ENCODE results near the gene HBEGF. TPM values are rescaled to one million over a fixed set of nuclear protein-coding genes. Genes with fewer than 3 reads are reported as not detected.

The HBEGF gene, protein sequence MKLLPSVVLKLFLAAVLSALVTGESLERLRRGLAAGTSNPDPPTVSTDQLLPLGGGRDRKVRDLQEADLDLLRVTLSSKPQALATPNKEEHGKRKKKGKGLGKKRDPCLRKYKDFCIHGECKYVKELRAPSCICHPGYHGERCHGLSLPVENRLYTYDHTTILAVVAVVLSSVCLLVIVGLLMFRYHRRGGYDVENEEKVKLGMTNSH
- polyA plus RNA-seq, result 4.7 TPM
- long read RNA-seq, donor 1, result 0 reads
- long read RNA-seq, donor 2, partial matches to known transcripts, result 0 of 3 reads
- long read RNA-seq, donor 2, other reads (novel, unspliced or antisense), result 0 of 3 reads
- long read RNA-seq, donor 3, partial matches to known transcripts, result 0 of 2 reads
- long read RNA-seq, donor 3, other reads (novel, unspliced or antisense), result 0 of 2 reads
- long read RNA-seq, donor 4, result 0 reads
- long read RNA-seq, donor 5, result 0 reads
- long read RNA-seq, donor 6, partial matches to known transcripts, result 0 of 1 reads
- long read RNA-seq, donor 6, other reads (novel, unspliced or antisense), result 0 of 1 reads
- long read RNA-seq, donor 7, partial matches to known transcripts, result 0 of 1 reads
- long read RNA-seq, donor 7, other reads (novel, unspliced or antisense), result 0 of 1 reads
- long read RNA-seq, donor 8, partial matches to known transcripts, result 0 of 1 reads
- long read RNA-seq, donor 8, other reads (novel, unspliced or antisense), result 0 of 1 reads
- long read RNA-seq, donor 9, result 0 reads
- long read RNA-seq, donor 10, result 0 reads
- long read RNA-seq, donor 11, partial matches to known transcripts, result 0 of 1 reads
- long read RNA-seq, donor 11, other reads (novel, unspliced or antisense), result 0 of 1 reads

DNA sequence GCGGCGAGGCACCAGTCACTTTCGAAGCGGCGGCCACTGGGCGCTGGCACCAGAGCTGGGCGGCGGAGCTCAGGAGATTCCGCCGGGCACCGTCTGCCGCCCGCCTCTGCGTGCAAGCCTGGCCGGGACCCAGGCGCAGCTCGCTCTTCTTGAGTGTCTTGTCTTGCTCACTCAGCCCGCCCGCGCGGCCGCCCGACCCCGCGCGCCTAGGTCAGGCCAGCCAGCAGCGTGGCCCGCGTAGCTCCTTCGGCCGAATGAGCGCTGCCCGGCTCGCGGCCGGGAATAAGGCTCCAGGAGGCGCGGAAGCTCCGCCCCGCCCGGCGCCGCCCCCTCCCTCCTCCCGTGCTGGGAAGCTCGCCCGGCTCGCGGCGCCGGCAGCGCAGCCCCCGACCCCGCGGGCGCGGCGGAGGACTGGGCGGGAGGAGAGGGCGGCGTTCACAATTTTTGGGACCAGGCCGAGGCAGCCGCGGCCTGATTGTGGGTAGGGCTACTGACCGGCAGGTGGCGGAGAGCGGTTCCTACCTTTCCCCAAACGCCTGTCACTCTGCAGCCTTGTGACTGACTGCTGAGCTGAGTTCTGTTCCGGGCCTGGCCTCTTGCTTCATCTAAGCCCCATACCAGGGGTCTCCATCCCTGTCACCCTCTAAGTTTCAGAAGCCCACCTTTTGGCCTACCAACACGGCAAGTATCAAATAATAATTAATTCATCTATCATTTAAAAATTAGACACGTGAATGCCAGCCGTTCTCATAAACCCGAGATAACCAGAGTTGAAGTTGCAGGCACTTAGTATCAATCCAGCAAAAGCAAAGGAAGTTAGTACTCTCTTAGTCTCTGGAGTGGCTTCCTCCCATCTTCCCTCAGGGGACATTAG lies at the start of gene HBEGF:
TSS of gene HBEGF (minus strand) at position 256 of the 874 bp plus-strand sequence. CDS start 275 bp downstream, outside the sequence.
- 4% methylated on average over 3 of the region's 72 CpGs for WGBS (ENCODE audit: insufficient coverage, low lambda C conversion rate)
- H3K4me1 ChIP-seq (ENCODE audit: control insufficient read depth, insufficient read depth, low read length), result peaks cover 33% of the 10 kb centered on the region
- no peaks in the 10 kb centered on the region for H3K9me3 ChIP-seq (ENCODE audit: control insufficient read depth, low read depth, low read length)
- peaks cover 4% of the 10 kb centered on the region for H3K27me3 ChIP-seq (ENCODE audit: control insufficient read depth, insufficient read depth, low read length)
- H3K36me3 ChIP-seq (ENCODE audit: control insufficient read depth, insufficient read depth, low read length), result peaks cover 2% of the 10 kb centered on the region
- H3K27ac ChIP-seq (ENCODE audit: low read length), result no peak within 1 kb of the TSS
- peak; percentile 55 to 84 for DNase-seq
- peak within 1 kb of the TSS; percentile 58 for H3K4me3 ChIP-seq (ENCODE audit: low read length)

DNA sequence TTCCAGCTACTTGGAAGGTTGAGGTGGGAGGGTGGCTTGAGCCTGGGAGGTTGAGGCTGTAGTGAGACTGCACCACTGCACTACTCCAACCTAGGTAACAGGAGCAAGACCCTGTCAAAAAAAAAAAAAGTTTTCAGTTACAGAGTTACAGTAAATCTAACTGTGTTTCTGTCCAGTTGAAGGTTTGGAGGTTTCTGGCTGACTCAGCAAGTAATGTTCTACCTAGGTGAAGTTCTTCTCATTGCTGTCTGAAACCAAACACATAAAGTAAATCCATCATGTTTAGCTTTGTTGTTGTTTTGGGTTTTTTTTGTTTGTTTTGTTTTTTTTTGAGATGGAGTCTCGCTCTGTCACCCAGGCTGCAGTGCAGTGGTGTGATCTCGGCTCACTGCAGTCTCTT lies 47.3 kb upstream of the HBEGF start:
- WGBS (ENCODE audit: insufficient coverage, low lambda C conversion rate), result no CpG with 5 or more reads among the region's 2 CpGs
- Histone ChIP-seq H3K9me3 (ENCODE audit: control insufficient read depth, low read depth, low read length) (no peaks in the 10 kb centered on the region), H3K27ac (ENCODE audit: low read length) (no peak overlapping the region), H3K4me3 (ENCODE audit: low read length) (no peak overlapping the region), H3K36me3 (ENCODE audit: control insufficient read depth, insufficient read depth, low read length) (no peaks in the 10 kb centered on the region), H3K4me1 (ENCODE audit: control insufficient read depth, insufficient read depth, low read length) (no peaks in the 10 kb centered on the region), H3K27me3 (ENCODE audit: control insufficient read depth, insufficient read depth, low read length) (no peaks in the 10 kb centered on the region)
- no peak for DNase-seq

DNA sequence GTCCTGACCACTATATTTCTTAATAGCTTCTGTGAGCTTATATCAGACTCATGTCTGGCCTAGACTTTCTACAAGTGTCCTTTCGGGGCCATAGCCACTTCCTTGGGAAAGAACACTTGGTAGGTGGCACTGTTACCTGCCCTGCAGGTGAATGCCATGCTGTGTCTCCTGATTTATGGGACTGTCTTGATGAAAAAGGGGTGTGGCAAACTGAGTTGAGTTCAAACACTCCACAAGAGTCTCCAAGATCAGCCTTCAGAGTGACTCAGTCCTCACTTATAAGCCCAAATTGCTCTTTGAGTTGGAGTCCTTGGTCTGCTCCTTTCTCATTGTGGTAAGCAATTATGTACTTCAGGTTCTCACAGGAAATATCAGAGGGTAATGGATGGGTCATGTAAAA lies 45.3 kb upstream of the HBEGF start:
- H3K4me3 ChIP-seq (ENCODE audit: low read length), result no peak overlapping the region
- no peak for DNase-seq
- no CpG with 5 or more reads among the region's 1 CpG for WGBS (ENCODE audit: insufficient coverage, low lambda C conversion rate)
- no peaks in the 10 kb centered on the region for H3K9me3 ChIP-seq (ENCODE audit: control insufficient read depth, low read depth, low read length)
- no peaks in the 10 kb centered on the region for H3K27me3 ChIP-seq (ENCODE audit: control insufficient read depth, insufficient read depth, low read length)
- no peak overlapping the region for H3K27ac ChIP-seq (ENCODE audit: low read length)
- H3K36me3 ChIP-seq (ENCODE audit: control insufficient read depth, insufficient read depth, low read length), result no peaks in the 10 kb centered on the region
- no peaks in the 10 kb centered on the region for H3K4me1 ChIP-seq (ENCODE audit: control insufficient read depth, insufficient read depth, low read length)

DNA sequence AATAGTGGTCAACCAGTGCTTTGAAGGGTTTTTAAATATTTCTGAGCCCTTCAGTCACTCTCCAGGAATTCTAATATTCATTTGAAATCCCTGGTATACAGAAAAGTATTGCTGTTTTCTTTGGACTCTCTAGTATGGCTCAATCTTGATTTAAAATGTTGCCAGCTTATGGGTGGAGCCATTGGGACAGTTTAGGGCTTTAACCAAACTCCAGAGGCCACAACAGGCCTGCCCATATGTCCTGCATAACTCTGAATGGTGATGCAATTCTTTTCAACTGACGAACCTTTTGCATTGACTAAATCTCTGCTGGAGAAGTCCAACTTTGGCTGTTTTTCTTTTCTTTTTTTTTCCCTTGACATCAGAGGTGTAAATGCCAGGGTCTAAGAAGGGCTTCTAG lies 44.9 kb upstream of the HBEGF start:
- no peak for DNase-seq
- WGBS (ENCODE audit: insufficient coverage, low lambda C conversion rate), result 86% methylated on average over 1 of the region's 1 CpG

DNA sequence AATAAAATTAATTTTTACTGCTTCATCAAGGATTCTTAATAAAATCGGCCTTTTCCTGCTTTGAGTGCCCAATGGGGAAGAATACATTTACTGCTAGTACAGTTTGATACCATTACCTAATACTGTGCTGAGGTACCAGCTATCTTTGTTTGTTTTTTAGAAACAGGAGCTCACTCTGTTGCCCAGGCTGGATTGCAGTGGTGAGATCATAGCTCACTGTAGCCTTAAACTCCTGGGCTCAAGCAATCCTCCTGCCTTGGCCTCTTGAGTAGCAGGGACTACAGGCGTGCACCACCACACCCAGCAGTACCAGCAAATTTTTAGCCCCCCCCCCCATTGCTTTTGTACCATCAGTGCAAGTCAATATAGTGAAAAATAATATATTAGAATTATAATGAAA lies 41.6 kb upstream of the HBEGF start:
- H3K27ac ChIP-seq (ENCODE audit: low read length), result no peak overlapping the region
- H3K4me1 ChIP-seq (ENCODE audit: control insufficient read depth, insufficient read depth, low read length), result no peaks in the 10 kb centered on the region
- no peaks in the 10 kb centered on the region for H3K9me3 ChIP-seq (ENCODE audit: control insufficient read depth, low read depth, low read length)
- 80% methylated on average over 1 of the region's 2 CpGs for WGBS (ENCODE audit: insufficient coverage, low lambda C conversion rate)
- no peak overlapping the region for H3K4me3 ChIP-seq (ENCODE audit: low read length)
- no peaks in the 10 kb centered on the region for H3K36me3 ChIP-seq (ENCODE audit: control insufficient read depth, insufficient read depth, low read length)
- H3K27me3 ChIP-seq (ENCODE audit: control insufficient read depth, insufficient read depth, low read length), result no peaks in the 10 kb centered on the region
- no peak for DNase-seq

More for the DNA sequence above, 44.9 kb upstream of the HBEGF start:
- no peak overlapping the region for H3K27ac ChIP-seq (ENCODE audit: low read length)
- no peaks in the 10 kb centered on the region for H3K9me3 ChIP-seq (ENCODE audit: control insufficient read depth, low read depth, low read length)
- no peaks in the 10 kb centered on the region for H3K27me3 ChIP-seq (ENCODE audit: control insufficient read depth, insufficient read depth, low read length)
- H3K36me3 ChIP-seq (ENCODE audit: control insufficient read depth, insufficient read depth, low read length), result no peaks in the 10 kb centered on the region
- H3K4me1 ChIP-seq (ENCODE audit: control insufficient read depth, insufficient read depth, low read length), result no peaks in the 10 kb centered on the region
- H3K4me3 ChIP-seq (ENCODE audit: low read length), result no peak overlapping the region

DNA sequence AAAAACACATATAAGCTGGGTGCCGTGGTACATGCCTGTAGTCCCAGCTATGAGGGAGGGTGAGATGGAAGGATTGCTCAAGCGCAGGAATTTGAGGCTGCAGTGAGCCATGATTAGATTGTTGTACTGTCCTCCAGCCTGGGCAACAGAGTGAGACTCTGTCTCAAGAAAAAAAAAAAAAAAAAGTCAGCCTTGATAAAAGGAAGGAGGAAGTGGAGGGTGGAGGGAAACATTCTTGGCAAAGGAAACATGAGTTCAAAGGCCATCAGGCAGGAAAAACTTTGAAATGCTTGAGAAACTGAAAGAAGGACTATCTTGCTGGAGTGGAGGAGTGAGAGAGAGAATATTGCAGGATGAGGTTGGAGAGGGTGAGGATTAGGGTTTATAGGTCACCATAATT lies 36.9 kb upstream of the HBEGF start:
- no peaks in the 10 kb centered on the region for H3K36me3 ChIP-seq (ENCODE audit: control insufficient read depth, insufficient read depth, low read length)
- H3K27ac ChIP-seq (ENCODE audit: low read length), result peak overlapping the region; percentile 26
- no peaks in the 10 kb centered on the region for H3K9me3 ChIP-seq (ENCODE audit: control insufficient read depth, low read depth, low read length)
- WGBS (ENCODE audit: insufficient coverage, low lambda C conversion rate), result no CpG with 5 or more reads among the region's 2 CpGs
- H3K4me1 ChIP-seq (ENCODE audit: control insufficient read depth, insufficient read depth, low read length), result no peaks in the 10 kb centered on the region
- H3K4me3 ChIP-seq (ENCODE audit: low read length), result no peak overlapping the region
- no peaks in the 10 kb centered on the region for H3K27me3 ChIP-seq (ENCODE audit: control insufficient read depth, insufficient read depth, low read length)
- peak; percentile 36 to 74 for DNase-seq

DNA sequence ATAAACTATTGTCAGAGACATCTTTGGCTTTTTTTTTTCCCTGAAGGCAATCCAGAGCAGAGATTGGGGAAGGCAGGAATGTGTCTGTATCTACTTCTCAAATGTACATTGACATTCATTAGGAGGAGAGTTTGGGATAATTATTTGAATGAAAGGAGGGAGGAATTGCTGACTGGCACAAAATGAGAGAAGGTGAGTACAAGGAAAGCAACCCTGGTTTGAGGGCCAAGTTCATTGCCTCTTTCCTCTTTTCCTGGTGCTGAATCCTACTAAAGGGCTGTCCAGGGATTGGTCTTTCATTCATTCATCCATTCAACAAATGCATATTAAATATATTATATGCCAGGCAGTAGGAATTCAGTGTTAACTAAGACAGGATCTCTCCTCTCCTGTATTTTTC lies 36.5 kb upstream of the HBEGF start:
- Histone ChIP-seq H3K9me3 (ENCODE audit: control insufficient read depth, low read depth, low read length) (no peaks in the 10 kb centered on the region), H3K27ac (ENCODE audit: low read length) (no peak overlapping the region), H3K36me3 (ENCODE audit: control insufficient read depth, insufficient read depth, low read length) (no peaks in the 10 kb centered on the region), H3K4me1 (ENCODE audit: control insufficient read depth, insufficient read depth, low read length) (no peaks in the 10 kb centered on the region), H3K4me3 (ENCODE audit: low read length) (no peak overlapping the region), H3K27me3 (ENCODE audit: control insufficient read depth, insufficient read depth, low read length) (no peaks in the 10 kb centered on the region)
- DNase-seq, result no peak

DNA sequence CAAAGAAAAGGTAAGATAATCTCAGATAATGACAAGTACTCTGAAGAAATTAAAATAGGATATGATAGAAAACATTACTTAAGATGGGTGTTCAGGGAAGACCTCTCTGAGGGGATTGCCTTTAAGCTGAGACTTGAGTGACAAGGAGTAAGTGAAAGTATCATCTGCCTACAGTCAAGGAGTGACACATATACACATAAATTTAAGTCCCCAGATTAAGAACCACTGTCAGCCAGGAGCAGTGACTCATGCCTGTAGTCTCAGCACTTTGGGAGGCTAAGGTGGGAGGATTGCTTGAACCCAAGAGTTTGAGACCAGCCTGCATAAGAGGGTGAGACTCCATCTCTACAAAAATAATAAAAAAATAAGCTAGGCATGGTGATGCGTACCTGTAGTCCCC lies 35.6 kb upstream of the HBEGF start:
- WGBS (ENCODE audit: insufficient coverage, low lambda C conversion rate), result no CpG with 5 or more reads among the region's 1 CpG
- Histone ChIP-seq H3K9me3 (ENCODE audit: control insufficient read depth, low read depth, low read length) (no peaks in the 10 kb centered on the region), H3K4me3 (ENCODE audit: low read length) (no peak overlapping the region), H3K27ac (ENCODE audit: low read length) (no peak overlapping the region), H3K27me3 (ENCODE audit: control insufficient read depth, insufficient read depth, low read length) (no peaks in the 10 kb centered on the region), H3K4me1 (ENCODE audit: control insufficient read depth, insufficient read depth, low read length) (no peaks in the 10 kb centered on the region), H3K36me3 (ENCODE audit: control insufficient read depth, insufficient read depth, low read length) (no peaks in the 10 kb centered on the region)
- no peak for DNase-seq

DNA sequence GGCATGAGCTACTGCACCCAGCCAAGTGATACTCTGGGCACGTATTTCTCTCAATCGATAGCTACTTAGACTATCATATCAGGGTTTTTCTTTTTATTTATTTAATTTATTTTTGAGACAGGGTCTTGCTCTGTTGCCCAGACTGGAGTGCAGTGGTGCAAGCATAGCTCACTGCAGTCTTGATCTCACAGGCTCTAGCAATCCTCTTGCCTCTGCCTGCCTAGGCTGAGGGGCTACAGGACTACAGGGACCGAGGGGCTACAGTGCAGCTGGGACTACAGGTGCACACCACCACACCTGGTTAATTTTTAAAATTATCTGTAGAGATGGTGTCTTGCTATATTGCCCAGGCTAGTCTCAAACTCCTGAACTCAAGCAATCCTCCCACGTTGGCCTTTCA lies 34.9 kb upstream of the HBEGF start:
- 93% methylated on average over 3 of the region's 4 CpGs for WGBS (ENCODE audit: insufficient coverage, low lambda C conversion rate)
- no peaks in the 10 kb centered on the region for H3K9me3 ChIP-seq (ENCODE audit: control insufficient read depth, low read depth, low read length)
- no peaks in the 10 kb centered on the region for H3K27me3 ChIP-seq (ENCODE audit: control insufficient read depth, insufficient read depth, low read length)
- no peaks in the 10 kb centered on the region for H3K36me3 ChIP-seq (ENCODE audit: control insufficient read depth, insufficient read depth, low read length)
- H3K27ac ChIP-seq (ENCODE audit: low read length), result no peak overlapping the region
- DNase-seq, result no peak
- H3K4me1 ChIP-seq (ENCODE audit: control insufficient read depth, insufficient read depth, low read length), result no peaks in the 10 kb centered on the region
- no peak overlapping the region for H3K4me3 ChIP-seq (ENCODE audit: low read length)

DNA sequence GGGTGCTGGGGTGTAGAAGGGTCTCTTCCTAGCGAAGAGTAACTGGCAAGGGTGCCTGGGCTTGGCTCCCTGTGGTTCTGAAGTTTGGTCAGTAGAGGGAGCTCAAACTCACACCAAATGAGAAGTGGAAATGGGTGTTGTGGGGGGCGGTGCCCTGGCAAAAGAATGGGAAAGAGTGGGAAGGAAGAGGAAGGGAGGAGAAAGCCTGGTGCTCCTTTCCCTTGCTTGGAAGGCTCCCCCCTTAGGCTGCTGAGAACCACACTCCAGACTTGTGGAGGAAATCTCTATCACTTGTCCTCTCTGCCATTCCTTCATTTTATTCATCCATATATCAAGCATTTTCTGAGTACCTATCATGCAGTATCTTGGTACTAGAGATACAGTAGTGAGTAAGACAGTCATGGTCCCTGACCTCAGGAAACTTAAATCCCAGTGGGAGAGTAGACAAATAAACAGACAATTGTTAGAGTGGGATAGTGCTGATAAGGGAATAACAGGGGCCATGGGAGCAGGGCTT lies 26.6 kb upstream of the HBEGF start:
- H3K4me1 ChIP-seq (ENCODE audit: control insufficient read depth, insufficient read depth, low read length), result no peaks in the 10 kb centered on the region
- H3K4me3 ChIP-seq (ENCODE audit: low read length), result no peak overlapping the region
- no CpG with 5 or more reads among the region's 2 CpGs for WGBS (ENCODE audit: insufficient coverage, low lambda C conversion rate)
- H3K9me3 ChIP-seq (ENCODE audit: control insufficient read depth, low read depth, low read length), result no peaks in the 10 kb centered on the region
- no peaks in the 10 kb centered on the region for H3K27me3 ChIP-seq (ENCODE audit: control insufficient read depth, insufficient read depth, low read length)
- H3K27ac ChIP-seq (ENCODE audit: low read length), result no peak overlapping the region
- no peaks in the 10 kb centered on the region for H3K36me3 ChIP-seq (ENCODE audit: control insufficient read depth, insufficient read depth, low read length)
- DNase-seq, result peak; percentile 53 to 61

All from large intestine (tissue), 12 donors.